Right lung (tissue), 10 donors: ENCODE data around the gene NCBP2L. TPM values are rescaled to one million over a fixed set of nuclear protein-coding genes. Genes with fewer than 3 reads are reported as not detected.

Experiments
- DNase-seq, 2 donors: peaks; one replicate each; pipeline ENCODE4 v3.0.0-alpha.2; 2013
- long read RNA-seq, 8 donors: transcript quantifications; one replicate each; lab custom pipeline, GENCODE V29; 2026
- polyA plus RNA-seq, 5 donors: library from polyadenylated mRNA; unstranded; fragments of 120-200 nt; gene quantifications; one replicate each; pipeline versions ENCODE4 v1.2.1 to v1.2.3, GENCODE V29; 2013; ENCODE audit warnings: inconsistent platforms in 1 of 5, low replicate concordance in 1 of 5; ENCODE audit not compliant: insufficient read length in 5 of 5, insufficient read depth in 1 of 5

Gene NCBP2L
- polyA plus RNA-seq, result under 1 TPM; 0.09 to 0.51 (median 0.14) TPM
- long read RNA-seq, donor 1, result 0 reads
- long read RNA-seq, donor 2, result 0 reads
- long read RNA-seq, donor 3, result 0 reads
- long read RNA-seq, donor 4, result 0 reads
- long read RNA-seq, donor 5, result 0 reads
- long read RNA-seq, donor 6, result 0 reads
- long read RNA-seq, donor 7, result 0 reads
- long read RNA-seq, donor 8, result 0 reads

DNA sequence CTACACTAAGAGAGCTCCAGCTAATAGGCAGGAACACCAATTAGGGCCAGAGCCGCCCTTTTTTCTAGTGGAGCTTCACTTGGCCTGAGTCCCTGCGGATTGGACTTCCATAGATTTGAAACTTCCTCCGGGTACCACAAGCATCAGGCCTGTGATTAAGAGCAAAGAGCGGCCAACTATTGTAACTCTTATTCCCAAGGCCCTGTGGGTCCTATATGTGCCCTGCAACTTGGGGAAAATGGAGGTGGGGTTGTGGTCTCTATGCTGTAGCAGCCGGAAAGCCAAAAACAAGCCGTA, at the start of gene NCBP2L:
NCBP2L (plus strand) TSS at position 198 of the 297 bp plus-strand sequence. CDS start 16,488 bp downstream, outside the sequence.
- no peak for DNase-seq

DNA sequence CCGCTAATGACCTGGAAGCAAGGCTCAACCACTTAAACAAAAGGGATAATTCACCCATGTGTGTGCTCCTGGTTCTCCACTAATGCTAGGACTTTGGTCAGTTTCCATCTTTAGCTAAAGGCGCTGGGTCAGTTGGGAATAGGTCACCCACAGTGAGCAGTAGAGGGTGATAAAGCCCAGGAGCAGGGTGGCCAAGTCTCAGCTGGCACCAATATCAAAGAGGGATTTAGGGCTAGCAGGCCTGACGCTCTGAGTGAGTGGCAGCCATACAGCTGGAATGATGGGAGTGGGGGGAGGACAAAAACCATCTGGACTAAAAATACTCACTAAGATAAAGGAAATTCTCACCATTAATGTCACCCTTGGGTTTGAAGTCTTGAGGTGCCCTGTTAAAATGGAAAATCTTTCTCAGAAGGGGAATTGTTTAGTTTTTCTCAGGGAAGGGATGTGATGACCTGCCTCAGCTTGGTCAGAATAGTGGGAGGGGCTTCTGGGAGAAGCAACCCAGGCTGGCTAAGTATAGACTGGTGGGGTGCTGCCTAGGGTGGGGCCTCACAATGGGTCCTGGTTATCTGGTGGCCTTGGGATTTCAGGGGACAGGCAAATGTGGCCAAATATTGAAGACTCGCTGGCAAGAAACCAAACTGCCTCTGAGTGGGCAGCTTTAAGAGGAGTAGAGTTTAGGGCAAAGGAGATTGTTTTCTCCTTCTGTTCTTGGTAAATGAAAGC, 49.0 kb upstream of the NCBP2L start:
- no peak for DNase-seq

DNA sequence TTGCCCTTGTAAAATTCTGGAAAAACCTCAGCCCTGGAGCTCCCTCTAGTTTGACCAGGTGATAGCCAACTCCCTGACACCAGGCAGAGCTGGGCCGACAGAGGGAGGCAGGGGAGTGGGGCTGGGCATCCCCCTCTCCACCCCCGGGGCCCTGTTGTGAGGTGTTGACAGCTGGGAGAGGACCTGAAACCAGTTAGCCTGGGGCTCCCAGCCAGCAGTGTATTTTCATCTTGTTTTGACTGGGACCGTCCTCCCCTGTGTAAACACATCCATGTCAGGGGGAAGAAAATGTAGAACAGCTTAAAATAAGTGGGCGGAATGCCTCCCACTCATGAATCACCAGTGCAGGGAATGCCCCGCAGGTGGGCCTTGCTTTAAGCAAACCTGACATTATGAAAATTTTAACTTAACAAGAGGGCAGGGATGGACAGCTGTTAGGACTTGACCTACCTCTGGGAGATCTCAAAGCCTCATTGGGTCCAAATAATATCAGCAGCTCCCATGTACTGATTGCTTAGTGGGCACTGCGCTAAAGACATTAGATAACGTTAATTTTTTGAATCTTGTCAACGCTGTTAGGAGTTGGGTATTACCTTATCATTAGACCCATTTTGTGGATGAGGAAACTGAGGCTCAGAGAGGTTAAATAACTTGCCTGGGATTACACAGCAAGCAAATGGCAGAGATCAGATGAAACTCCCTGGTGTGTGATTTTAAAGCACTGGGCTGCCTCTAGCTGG, 47.8 kb upstream of the NCBP2L start:
- DNase-seq, result no peak

DNA sequence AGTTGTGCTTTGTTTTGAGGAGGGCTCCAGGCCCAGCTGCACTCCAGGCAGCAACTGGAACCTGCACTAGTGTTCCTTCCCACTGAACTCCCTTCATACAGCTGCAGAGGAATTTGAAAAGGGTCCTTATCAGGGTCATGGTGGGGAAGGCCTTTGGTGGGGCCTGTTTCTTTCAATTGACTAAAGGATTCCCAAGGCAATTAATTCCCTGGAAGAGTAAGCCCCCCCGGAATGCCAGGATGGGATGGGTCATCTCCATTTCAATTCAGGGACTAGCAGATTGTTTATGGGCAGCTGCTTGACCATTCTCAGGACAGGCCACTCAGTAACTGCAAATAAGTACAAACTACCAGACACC, 47.3 kb upstream of the NCBP2L start:
- no peak for DNase-seq

DNA sequence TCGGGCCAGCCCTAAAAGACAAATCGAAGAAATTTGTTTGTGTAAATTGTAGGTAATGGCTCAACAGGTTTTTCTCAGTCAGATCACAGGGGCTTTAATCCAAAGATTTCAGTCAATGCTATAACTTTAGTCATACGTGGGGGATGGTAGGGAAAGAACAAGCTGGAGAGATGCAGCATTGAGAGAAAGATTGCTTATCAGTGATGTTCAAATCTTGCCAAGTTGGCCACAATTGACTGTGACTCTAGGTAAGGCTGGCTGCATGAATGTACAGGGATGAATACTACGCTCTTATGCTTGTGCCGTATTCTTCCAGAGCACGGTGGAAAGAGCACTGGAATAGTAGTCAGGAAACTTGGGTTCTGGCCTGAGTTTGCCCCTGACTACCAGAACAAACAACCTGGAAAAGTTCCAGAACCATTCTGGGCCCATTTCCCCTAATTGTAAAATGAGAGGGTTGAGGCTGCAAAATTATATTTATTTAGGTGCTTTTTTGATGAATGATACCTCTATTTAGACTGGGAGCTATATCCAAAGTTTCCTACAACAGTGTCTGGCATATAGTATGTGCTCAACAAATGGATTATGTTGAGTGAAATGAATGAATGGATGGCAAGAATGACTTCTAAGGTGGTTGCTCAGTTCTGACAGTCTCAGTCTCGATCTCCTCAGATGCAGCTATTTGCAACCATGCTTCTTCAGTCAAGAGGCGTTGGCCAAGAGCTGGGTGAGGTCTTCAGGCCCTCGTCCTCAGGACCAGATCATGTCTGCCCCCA, 46.4 kb upstream of the NCBP2L start:
- DNase-seq, result no peak

DNA sequence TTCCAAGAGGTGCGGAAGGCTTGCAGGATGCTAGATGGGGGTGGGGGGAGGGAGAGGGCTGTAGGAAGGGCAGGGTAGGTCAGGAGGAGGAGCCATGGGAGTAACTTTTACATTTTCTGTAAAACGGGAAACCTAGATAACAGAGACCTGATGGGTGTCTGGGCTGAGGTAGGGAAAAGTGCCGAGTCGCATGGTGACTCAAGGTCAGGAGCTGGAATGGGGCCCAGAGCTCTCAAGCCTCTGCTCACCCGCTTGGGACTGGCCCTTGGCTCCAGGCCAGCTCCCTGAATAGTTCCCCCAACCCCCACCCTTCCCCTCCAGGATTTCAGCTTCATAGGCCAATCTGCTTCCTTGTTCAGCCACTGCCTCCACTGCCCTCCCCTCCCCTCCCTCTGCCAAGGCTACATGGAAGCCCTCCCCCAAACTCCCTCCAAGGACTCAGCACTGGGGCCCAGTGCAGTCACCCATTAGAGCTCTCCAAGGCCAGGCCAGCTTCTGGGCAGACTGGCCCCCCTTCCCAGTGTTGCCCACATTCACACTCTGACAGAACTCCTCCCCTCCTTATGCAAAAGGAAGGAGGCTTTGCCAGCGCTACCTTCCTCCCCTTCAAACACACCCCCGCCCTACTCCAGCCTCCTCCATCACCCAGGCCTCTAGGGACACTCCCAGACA, 45.6 kb upstream of the NCBP2L start:
- peak; percentile 78 to 84 for DNase-seq

DNA sequence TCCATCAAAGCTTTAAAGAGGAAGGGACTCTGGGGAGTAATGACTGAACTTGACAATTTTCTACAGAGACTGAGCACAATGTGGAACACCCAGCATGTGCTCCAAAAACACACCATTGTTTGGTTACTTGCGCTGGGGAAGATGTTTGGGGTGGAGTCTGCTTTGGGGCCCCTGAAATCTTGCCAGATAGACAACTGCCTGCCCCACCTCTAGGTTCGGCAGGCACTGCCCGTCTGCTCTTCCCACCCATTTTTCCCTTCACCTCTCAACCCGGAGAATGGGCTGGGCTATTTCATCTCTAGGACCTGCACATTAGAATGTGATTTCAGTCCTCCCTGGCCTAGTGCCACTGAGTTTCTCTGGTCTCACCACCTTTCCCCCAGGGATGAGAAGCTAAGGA, 43.8 kb upstream of the NCBP2L start:
- DNase-seq, result no peak

DNA sequence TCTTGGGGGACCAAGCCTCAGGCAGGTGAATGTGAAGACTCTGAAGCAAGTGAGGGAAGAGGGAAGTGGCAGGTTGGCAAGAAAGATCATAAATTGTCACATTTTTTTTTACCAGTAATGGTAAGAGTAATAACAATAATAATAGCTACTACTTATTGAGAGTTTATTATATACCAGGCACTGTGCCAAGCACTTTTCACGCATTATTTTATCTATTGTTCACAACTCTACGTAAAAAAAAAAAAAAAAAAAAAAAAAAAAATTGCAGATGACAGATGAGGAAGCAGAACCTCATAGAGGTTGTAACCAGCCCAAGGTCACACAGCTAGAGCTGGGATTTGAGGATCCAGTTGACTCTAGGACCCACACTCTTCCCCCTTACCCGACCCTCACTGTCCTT, 42.9 kb upstream of the NCBP2L start:
- DNase-seq, result no peak

DNA sequence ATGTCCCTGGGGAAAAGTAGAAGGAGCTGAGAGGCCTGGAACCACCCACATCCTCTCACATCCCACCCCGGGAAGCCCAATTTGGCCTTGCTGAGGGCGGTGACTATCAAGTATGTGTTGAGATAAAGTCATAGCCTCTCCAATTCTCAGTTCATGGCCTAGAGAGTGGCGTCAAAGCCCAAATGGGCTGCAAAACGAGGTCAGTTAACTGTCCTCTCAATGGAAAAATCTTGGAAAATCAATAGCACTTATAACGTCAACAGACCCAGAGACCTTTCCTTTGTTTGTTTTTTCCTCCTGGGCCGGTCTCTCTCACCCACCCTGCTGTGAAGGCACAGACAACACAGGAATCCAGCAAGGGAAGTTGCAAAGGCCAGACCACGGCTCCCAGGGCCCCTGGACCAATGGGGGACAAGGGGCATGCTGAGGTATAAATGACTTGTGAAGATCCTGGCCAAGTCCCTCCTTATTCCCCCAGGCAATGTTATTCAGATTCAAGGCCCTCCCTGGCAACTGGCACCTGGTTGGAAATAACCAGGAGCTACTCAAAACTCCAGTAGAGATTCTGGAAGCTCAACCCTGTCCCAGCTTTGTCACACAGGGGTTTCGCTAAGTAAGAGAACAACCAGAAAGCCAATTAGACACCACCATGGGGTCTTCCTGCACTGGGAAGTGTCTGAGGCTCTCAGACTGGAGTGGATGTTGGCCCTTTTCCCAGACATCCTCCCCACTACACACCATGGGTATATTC, 40.6 kb upstream of the NCBP2L start:
- DNase-seq, result no peak

DNA sequence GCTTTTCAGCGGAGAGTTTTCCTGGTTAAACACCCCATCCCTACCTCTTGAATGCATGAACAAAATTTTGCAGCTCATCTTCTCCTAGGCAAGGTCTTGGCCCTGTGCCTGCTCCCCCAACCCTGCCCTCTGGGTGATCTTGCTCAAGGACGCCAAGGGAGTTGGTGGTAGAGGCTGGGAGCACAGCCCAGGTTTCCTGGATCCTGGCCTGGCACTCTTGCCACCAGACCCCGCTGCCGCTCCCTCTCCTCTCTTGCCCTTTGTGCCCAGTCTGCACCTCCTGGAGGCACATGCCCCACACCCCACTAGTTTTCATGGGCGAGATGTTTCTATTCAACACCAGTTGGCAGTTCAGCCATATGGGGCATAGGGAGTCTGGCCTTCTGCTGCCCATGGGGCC, 39.3 kb upstream of the NCBP2L start:
- no peak for DNase-seq

DNA sequence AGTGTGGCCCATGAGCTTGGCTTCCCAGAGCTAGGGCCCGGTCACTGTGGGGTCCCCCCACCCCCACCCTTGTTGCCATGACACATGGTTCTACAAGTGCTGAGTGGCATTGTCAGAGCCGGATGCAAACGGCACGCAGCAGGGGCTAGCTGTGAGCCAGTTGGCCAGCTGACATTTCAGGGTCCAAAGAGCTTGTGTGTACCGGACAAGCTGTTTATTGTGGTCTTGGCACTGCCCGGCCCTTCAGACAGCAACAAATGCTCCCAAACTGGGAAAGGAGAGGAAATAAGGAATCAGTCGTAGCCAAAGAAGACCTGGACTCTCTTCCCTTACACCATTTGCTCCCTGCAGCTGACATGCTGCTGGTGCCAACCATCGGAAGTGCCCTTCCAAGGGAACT, 38.8 kb upstream of the NCBP2L start:
- DNase-seq, result no peak

DNA sequence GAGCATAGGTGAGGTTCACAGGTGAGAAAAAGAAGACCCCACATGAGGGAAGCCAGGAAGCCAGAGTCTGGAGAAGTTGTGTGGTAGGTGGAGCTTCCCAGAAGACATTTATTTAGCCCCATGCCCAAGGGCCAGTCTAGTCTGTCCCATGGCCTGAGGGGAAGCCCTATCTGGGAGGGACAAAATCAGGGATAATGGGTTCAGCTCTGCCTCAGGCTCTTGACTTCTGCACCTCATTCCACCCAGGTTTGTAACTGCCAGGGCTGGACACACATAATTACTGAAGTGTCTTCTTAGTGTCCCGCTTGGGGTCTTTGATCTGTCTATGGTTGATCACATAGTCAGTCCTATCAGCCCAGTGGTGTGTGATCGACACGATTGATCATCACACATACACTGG, 38.0 kb upstream of the NCBP2L start:
- no peak for DNase-seq

DNA sequence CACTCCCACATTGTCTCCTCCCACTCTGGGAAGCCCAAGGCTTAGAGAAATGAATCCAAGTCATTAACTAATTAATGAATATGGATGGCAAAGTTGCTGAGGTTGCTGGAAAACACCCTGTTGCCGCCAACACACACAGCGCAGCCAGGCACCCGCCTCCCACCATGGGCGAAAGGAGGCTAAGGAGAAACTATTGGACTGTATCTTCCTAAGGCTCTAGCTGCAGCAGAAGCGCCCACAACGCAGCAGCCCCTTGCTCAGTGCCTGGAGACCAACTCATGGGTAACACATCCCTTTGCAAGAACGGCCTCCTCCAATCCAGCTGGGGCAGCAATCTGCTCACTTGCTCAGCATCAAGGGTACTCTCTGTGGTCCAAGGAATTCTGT, 36.1 kb upstream of the NCBP2L start:
- DNase-seq, result no peak

DNA sequence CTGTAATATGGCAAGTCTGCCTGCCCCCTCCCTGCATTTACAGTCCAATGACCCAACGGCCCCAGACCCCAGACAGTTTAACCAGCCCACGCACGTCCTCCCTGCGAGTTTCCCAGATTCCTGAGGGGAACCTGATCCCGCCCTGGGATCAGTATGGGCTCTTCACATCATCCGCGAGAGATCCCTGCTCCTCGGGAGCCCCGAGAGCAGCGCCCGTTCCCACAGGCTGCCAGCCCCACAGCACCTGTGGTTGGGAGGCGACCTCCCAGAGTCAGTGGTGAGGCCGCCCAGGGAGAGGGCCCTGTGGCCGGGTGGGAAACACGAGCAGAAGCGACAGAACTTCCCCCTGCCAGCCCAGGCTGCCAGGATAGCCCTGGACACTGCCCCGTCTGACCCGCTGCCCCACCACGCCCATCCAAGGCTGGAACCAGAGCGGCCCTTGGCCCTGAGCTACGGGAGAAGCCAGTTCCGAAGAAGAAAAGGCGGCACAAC, 34.8 kb upstream of the NCBP2L start:
- DNase-seq, result no peak

DNA sequence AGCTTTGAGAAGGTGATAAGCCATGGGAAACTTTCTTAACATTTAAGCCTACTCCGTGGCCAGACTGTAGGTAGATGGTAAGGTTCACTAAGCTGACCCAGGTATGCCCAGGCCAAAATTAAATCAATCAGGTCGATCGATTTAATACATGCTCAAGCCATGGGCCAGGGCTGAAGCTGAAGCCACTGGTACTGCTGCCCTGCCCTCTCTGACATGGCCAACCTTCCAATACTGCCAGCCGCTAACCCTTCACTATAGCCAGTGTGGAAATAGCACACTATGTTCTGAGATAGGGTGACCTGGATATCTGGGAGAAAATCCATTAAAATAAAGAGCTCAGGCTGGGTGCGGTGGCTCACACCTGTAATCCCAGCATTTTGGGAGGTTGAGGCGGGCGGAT, 33.5 kb upstream of the NCBP2L start:
- DNase-seq, result no peak

DNA sequence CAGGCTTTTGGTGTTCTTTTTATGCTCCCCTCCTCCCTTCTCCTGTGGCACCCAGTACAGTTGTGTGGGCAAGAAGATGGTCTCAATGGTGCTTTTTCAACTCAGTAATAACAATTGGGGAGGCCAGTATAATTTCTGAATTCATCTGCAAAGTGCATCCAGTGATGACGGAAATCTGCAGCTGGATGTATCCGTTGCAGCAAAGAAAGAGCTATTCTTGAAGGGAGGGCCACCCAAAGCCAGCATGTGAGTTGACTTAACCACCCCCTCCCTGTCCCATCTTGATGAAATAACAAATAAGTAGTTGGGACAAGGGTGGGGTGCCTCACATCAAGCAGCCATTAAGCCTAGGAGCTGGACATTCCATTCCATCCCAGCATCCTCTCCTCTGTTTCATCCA, 32.7 kb upstream of the NCBP2L start:
- no peak for DNase-seq

DNA sequence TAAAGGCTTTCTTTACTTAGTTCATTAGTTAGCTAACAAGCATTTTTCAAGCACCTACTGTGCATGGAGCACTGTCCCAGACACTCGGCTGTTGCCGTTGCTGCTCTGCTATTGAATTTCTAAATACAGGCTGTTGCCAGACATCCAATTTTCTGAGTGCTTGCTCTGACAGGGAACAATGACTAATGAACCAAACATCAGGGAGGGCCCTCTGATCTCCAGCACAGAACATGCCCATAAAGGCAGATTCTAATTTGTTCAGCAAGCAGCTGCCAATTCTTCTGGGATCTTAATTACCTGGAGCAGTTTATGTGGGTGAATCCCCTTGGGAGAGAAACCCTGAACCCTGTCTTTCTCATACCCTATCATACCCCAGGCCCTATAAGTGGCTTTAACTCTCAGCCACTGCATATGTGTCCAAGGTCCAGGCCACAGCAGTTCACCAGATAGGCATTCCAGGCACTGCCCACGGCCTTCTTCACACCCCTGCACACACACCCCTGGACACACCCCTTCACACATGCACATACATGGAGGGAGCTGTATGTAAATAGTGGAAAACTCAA, 29.9 kb upstream of the NCBP2L start:
- DNase-seq, result no peak

DNA sequence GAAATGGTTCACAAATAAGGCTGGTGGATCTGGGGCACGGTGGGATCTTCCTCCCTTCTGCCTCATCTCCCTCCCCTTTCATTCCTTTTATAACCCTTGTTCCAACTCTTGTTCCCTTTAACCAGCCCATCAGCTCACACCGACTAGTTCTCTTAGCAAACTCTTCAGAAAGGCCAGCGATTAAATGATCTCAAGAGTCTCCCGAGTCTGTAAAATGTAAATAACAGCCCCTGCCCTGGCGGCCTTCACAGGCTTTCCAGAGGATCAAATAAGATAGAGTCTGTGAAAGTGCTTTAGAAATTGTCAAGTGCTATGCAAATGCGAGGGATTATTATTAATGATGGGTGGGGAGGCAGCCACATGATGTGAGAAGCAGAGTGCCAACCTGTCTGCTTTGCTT, 29.0 kb upstream of the NCBP2L start:
- DNase-seq, result no peak

DNA sequence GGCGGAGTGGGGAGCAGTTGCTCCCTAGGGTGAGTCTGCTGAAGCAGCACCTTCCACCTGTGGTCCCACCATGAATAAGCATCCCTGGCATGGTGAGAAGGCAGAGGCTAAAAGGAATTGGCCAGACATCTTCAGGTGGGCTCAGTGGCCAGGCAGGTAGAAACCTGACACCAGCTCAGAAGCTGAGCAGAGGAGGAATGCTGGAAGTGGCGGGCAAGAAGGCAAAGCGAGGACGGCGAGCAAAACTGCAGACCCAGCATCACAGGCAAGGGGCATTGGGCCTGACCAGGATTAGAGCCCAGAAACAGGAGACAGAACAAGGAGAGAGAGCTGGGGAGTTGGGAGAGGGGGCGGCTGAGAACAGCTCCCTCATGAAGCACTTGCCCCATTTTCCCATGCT, 27.3 kb upstream of the NCBP2L start:
- no peak for DNase-seq

DNA sequence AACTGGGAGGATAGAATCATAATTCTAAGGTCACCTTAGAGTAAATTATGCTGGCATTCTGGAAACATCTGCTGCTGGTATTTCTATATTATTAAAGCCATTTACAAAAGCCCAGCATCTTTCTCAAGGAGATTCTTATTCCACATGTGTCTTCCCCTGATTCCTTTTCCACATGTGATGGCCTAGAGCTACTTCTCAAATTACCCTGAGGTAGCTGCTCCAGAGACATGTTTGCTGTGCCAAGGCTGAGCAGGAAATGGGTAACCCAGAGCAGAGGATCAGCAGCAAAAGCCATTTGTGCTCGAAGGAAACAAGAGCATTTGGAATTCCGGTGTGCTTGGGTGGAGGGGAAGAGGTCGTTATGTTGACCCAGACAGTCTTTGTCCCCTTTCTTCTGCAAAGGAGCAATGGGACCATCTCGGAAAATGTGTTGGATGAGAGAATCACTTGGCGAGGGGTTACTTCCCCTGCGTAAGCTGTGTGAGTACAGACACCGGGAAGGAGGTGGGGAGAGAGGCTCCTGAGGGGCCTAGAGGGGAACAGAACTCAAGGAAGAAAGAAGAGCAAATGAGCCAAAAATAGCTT, 26.6 kb upstream of the NCBP2L start:
- DNase-seq, result no peak
